D341Med (cell line): Measurements from ENCODE around the gene CD63.

Experiments
- DNase-seq: peaks from one replicate; pipeline ENCODE4 v3.0.0; 2012; ENCODE audit warnings: low spot score

Gene CD63

GRCh38 chr12:55739025-55739378 lies 10.2 kb upstream of the CD63 start:
- DNase-seq, result no peak

DNA sequence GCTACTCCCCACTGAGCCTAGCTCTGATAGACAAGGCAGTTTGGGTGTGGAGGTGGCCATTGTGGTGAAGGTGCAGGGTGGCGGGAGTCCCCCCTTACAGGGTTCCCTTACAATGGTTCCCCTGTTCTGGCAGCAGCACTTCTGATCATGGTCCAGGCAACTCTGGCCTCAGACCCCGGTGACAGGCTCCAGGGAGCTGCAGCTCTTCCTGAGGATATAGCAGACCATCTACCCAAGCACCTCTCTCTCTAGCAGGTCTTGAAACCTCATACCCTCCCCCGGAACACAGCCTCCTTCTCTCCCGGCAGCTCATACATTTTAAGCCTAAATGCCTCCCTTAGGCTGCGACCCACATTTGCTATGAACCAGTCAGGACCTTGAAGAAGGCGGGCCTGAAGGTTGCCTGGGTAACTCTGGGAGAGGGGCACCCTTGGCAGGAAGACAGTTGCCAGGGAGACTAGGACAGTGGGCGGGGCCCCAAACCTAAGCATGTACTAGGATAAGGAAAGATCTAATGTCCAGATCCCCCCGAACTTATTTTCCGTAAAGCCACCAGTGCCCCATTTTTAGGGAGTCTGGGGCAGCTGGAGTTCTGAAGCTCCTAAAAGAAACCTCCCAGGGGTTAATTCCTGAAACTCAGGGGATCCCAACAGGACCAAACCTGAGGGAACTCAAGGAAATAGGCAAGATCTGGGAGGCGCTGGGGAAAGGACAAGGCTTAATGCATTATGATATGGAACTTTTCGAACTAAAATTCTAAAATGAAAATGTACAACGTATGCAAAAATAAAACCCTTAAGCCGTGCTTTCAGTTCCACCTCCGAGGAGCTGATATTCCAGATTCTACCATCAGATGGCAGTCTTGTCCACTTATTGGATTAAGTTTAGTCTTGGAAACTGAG lies 9.6 kb upstream of the CD63 start:
- DNase-seq, result peak; percentile 80

DNA sequence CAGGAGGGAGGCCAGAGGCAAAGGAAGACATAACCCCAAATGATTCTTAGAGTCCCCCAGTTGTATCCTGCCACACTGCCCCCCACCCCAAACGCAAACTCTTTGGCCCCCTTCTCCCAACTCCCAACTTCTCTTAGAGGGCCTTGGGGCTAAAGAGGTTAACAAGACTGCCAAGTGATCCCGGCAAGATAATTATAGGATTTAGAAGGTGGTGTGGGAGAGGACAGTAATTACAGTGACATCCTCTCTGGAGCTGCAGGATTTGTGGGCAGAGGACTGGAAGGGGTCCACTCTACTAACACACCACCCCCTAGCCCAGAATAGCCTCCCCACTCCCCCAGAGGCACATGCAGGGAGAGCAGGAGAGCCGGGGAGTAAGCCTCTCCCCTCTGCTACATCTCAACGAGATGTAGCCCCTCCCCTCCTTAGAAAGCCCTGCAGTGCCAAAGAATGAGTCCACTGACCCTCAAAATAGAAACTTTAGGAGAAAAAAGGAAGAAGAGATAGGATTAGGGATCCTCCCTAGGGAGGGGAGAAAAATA lies 8.8 kb upstream of the CD63 start:
- DNase-seq, result no peak

DNA sequence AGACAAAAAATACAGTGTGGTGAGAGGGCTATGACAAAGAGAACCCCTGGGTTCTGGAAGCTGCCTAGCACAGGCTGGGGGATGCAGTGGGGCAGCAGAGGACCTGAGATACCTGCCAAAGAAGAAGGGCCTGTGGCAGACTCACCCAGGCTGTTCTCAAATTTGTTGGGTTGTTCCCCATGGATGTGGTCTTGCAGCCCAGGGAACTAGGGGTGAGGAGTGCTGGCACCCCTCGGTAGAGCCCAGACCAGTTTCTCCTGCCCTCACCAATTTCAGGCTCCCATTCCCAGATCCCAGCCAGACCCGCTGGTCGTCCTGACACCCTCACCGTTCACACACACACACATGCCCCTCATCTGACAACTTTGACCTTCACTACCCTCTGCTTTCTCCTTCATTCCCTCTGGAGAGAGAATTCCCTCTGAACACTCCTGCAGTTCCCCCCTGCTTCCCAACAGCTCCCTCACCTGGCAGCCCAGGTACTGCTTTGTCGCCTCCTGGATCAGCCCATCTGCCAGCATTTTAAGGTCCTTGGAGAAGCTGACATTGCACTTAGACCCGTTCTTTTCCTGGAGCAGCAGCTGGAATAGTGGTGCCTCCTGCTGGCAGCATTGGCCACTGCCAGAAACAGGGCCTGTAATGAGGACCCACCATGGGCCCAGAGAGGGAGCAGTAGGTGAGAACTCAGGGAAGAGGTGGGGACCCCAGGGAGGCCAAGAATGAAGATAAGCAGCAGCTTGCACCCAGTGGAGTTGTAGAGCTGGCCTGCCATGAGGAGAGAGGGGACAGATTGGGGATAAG lies 8.2 kb upstream of the CD63 start:
- DNase-seq, result peak; percentile 76

- DNase-seq, result no peak
Observed at GRCh38 chr12:55736076-55736475, 7.3 kb upstream of the CD63 start.

DNA sequence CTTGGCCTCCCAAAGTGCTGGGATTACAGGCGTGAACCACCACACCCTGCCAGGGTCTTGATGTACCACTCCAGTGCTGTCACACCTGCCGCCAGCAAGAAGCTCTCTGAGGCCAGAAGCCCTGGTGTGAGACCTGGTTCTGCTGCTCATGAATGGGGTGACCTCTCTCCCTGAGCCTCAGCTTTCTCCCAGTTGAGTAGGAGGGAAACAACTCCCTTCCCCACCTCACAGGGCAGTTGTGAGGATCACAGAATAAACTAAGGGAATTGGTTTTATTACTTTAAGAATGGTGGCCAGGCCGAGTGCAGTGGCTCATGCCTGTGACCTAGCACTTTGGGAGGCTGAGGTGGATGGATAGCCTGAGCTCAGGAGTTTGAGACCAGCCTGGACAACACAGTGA lies 5.8 kb upstream of the CD63 start:
- DNase-seq, result no peak

DNA sequence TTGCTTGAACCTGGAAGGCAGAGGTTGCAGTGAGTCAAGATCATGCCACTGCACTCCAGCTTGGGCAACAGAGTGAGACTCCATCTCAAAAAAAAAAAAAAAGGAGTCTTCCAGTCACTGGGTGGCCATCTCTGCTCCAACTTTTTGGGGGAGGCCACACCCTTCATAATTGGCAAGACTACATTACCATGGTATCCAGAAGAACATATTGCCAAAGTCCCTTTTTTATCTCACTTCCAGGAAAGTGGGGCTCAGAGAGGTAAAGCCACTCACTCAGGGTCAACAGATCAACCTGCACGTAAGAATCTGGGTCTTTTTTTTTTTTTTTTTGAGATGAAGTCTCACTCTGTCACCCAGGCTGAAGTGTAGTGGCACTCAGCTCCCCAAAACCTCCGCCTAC lies 5.0 kb upstream of the CD63 start:
- no peak for DNase-seq

DNA sequence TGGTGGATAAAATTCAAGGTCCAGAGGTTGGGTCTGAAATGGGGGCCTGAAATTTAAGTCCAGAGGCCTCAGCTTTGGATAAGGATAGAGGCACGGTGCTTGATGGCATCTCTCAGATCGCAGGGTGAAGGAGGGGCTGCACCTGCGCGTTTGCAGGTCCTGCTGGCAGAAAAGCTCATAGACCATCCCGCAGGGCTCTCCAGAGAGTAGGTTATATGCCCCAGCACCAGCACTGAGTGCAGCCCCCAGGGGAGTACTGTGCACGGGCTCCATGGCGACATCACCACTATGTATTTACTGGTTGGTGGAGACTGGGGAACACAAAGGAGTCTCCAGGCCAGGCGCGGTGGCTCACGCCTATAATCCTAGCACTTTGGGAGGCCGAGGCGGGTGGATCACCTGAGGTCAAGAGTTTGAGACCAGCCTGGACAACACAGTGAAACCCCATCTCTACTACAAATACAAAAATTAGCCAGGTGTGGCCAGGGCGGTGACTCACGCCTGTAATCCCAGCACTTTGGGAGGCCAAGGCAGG lies 4.3 kb upstream of the CD63 start:
- DNase-seq, result no peak

GRCh38 chr12:55732288-55732687 lies 3.5 kb upstream of the CD63 start:
- DNase-seq, result no peak

DNA sequence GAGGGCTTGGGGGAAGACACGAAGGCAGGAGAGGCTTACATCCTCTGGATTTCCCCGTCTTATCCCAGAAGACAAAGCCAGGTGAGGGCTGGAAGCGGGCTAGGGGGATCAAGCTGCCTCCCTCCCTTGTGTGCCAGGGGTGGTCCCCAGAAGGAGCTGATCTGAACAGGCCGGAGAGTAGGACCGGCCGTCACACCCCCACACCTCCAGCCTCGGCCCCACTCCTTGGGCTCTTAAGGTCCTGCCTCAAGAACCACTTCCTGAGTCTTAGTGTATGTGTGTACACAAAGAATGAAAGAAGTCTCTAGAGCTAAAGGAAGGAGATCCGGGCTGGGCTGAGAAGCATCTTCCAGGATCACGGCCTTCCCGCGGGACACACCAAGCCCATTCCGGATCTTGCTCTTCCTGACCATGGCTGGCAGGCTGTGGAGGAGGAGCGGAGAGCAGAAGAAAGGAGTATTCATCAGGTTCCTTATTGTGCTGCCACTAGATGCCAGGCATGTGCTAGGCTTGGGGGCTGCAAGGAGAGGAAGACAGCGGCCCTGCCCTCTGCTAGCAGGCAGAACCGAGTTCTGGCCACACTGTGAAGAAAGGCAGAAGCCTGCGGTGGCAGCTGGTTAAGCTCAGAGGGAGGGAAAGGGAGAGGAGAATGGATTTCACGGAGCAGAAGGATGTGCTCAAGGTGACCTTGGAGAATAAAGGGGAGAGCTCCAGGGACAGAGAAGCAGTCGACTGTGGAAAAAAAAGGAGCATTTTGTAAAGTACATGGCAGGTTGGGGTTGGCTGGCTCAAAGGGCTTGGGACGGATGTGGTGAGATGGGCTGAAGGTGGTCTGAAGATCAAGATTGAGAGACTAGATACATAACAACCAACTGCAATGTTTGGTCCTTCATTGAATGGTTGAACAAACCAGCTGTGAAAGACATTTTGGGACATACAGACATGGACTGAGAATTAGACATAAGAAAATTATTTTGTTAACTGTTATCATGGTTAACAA lies 1.3 kb upstream of the CD63 start:
- DNase-seq, result peak; percentile 43

GRCh38 chr12:55728186-55728938 lies 447 bp downstream of the CD63 start:
- DNase-seq, result peak; percentile 71

GRCh38 chr12:55727643-55728185 lies 1.1 kb downstream of the CD63 start:
- DNase-seq, result no peak

- no peak for DNase-seq
Observed at GRCh38 chr12:55726971-55727370, 1.8 kb downstream of the CD63 start.

DNA sequence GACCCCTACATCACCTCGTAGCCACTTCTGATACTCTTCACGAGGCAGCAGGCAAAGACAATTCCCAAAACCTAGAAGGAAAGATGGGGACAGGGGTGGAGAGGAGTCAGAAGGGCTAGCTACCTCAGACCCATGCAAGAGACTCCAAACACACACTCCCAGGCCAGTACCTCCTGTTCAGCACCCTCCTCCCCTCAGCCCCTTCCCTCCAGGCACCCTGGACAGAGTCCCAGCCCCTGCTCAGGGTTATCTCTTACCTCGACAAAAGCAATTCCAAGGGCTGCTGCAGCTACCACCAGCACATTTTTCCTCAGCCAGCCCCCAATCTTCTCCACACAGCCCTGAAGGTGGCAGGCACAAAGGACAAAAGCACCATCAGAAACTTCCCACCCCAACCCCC lies 3.3 kb downstream of the CD63 start:
- DNase-seq, result no peak

- no peak for DNase-seq
Observed at GRCh38 chr12:55724940-55725309, 3.9 kb downstream of the CD63 start.

DNA sequence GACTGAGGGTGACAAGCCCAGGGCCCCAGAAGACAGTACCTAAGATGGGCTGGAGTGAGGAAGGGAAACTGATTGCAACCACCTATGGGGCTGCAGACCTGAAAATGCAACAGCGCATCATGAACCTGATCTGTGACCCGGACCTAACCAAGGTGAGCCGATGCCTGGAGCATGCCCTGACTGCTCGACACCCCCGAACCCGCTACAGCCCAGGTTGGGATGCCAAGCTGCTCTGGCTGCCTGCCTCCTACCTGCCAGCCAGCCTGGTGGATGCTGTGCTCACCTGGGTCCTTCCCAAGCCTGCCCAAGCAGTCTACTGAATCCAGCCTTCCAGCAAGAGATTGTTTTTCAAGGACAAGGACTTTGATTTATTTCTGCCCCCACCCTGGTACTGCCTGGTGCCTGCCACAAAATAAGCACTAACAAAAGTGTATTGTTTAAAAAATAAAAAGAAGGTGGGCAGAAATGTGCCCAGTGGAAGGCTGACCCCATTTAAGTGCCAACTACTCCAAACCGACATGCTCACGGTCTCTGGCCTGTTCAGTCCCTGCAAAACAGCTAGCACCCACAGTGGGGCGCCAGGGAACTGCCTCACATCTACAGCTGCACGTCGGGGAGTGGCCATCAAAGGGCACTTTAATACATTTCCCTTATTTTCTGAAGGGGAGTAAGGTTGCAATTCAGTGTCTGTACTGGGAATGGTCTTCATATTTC lies 4.4 kb downstream of the CD63 start:
- DNase-seq, result peak; percentile 78

DNA sequence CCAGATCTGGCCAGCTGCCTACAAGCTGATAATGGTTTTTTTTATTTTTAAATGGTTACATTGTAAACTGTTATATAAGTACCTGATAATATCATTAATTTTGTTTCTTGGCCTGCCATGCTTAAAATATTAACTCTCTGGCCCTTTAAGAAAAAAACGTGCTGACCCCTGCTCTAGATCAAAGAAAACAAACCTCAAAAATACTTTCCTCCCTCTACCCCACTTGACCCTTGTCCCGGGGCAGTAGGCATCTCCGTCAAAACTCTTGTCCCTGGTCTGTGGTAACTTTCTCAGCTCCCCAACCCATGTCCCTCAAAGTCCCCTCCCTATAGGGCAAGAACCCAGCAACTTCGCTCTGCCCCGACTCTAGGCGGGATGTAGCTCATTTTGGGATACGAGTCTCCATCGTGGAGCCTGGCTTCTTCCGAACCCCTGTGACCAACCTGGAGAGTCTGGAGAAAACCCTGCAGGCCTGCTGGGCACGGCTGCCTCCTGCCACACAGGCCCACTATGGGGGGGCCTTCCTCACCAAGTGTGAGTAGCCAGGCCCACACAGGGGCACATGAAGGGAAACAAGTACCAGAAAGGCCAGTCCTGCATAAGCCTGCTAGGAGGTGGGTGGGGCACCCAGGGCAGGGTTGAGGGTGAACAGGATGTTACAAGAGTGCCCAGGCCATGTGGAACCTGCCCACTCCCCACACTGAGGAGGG lies 5.1 kb downstream of the CD63 start:
- DNase-seq, result no peak

- no peak for DNase-seq
Observed at GRCh38 chr12:55722948-55723347, 5.9 kb downstream of the CD63 start.

- DNase-seq, result no peak
Observed at GRCh38 chr12:55721601-55722213, 7.1 kb downstream of the CD63 start.
